ENCODE data around the gene KCNG2. TPM values are rescaled to one million over a fixed set of nuclear protein-coding genes. Genes with fewer than 3 reads are reported as not detected.

The KCNG2 gene
- total and polyA plus RNA-seq, 2 of the 13 experiments (the other 11 are each of a cell fraction or from before 2014, with no cell fraction given), result not detected

GRCh38 chr18:79790996-79791972, 6.5 kb upstream of the KCNG2 start (continued):
- TF ChIP-seq TEF (CRISPR knock-in tag; IDR thresholded peaks at IDR 0.05) (peak; percentile 90), ZNF552 (CRISPR knock-in tag; IDR thresholded peaks at IDR 0.05; ENCODE audit: borderline replicate concordance) (no peak), ZNF12 (CRISPR knock-in tag; IDR thresholded peaks at IDR 0.05) (0 out of 2 replicates have a peak, but pooled peaks have one; percentile 74), NCOA2 (CRISPR knock-in tag; IDR thresholded peaks at IDR 0.05) (peak; percentile 91), ZSCAN31 (CRISPR knock-in tag; IDR thresholded peaks at IDR 0.05; ENCODE audit: low read depth) (no peak), ZC3H4 (CRISPR knock-in tag; IDR thresholded peaks at IDR 0.05; ENCODE audit: borderline replicate concordance) (no peak), ZBTB26 (CRISPR knock-in tag; IDR thresholded peaks at IDR 0.05; ENCODE audit: borderline replicate concordance) (0 out of 2 replicates have a peak, but pooled peaks have one; percentile 70), FOXA1 (IDR thresholded peaks at IDR 0.05) (no peak), FOXA1 (CRISPR knock-in tag; IDR thresholded peaks at IDR 0.05) (peak; percentile 52), ZNF280B (CRISPR knock-in tag; IDR thresholded peaks at IDR 0.05; ENCODE audit: borderline replicate concordance) (no peak), ZNF24 (IDR thresholded peaks at IDR 0.05) (no peak), AKNA (CRISPR knock-in tag; IDR thresholded peaks at IDR 0.05; ENCODE audit: borderline replicate concordance) (no peak), TMF1 (CRISPR knock-in tag; IDR thresholded peaks at IDR 0.05; ENCODE audit: low read depth) (no peak), ZNF761 (CRISPR knock-in tag; conservative IDR thresholded peaks at IDR 0.05) (no peak), ZSCAN9 (CRISPR knock-in tag; IDR thresholded peaks at IDR 0.05; ENCODE audit: borderline replicate concordance) (peak; percentile 77; the same call in 1 of the 2 replicates), TOPORS (CRISPR knock-in tag; IDR thresholded peaks at IDR 0.05) (no peak), RBFOX2 (IDR thresholded peaks at IDR 0.05; ENCODE audit: low read depth, low read length) (no peak)

All from HepG2 (cell line).